Smooth muscle cell of the brain vasculature (primary cell): ENCODE results near the gene HNRNPL.

Source experiments
- DNase-seq: peaks from one replicate; pipeline ENCODE4 v3.0.0-alpha.2; 2012; ENCODE audit warnings: low read depth, low spot score

Gene HNRNPL

DNA sequence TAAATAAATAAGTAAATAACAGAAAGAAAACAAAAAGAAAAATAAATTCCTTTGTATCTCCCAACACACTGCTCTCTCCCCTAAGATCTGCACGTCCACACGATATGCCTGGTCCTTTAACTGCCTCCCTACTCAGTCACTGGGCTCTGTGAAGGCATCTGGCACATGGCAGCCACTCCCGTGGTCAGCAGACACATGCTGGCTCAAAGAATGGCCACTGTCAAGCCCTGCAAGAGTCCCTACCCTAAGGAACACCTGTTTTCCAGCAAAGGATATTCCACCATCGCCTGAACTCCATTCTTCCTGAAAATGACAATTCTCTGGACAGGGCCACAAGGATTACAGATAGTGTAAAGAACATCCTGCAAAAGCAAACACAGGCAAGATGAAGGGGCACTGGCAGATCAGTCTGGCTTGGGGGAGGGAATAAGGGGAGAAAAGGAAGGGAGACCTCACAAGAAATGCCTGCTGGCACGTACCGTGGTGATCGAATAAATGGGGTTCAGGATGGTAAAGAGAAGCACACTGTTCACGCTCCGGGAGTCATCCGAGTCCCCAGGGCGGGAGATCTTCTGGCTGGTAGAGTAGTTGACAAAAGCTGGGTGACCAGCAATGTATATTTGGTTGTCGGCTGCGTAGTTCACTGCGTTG is 4.3 kb downstream of the HNRNPL start:
- no peak for DNase-seq

DNA sequence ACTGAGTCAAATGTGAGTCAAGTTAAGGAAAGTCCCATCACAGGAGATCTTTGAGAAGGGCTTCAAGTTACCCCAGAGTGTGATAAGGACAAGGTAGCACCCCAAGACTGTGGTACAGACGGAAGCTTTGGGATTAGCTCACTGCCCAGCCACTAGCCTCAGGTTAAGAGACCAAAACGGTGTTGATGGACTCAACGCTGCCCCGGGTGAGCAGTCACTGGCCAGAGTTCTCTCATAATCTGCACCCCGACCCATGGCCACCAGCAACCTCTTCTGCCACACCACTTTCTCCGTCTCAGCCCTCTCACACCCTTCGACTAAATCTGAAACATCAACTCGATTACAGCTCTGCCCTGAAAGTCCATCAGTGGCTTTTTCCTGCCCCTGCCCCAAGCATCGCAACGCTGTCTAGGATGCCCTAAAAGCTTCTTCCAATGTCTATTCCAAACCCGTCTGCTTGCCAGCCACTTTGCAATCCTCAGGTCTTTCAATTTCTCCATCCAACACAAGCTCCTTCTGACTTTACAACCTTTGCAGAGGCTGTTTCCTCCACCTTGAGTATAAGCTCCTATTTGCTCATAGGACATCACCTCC is 5.6 kb downstream of the HNRNPL start:
- no peak for DNase-seq

DNA sequence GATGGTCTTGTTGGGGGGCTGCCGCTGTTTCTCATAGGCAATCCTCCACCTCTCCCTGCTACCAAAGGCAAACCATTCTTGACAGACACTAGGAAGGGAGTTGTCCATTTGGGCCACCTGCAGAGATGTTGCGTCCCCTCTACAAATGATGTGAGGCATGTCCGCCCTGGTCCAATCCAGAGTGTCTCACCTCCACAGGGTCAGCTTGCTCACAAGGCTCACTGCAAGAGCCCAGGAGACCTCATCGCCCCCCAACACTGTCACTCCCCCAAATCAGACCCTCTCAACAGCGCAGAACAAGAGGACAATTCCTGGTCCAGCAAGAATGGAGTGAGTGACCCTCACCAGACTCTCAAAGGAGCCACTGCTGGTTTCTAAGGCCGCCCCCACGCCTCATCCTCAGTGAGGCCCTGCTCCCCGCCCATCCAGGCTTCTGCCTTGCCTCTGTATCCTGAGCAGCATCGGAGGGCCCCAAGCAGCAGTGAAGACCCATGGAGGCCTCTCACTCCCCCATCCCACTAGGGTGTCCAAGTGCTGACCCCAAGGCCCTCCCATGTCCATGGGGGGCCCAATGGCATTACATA is 6.5 kb downstream of the HNRNPL start:
- no peak for DNase-seq

DNA sequence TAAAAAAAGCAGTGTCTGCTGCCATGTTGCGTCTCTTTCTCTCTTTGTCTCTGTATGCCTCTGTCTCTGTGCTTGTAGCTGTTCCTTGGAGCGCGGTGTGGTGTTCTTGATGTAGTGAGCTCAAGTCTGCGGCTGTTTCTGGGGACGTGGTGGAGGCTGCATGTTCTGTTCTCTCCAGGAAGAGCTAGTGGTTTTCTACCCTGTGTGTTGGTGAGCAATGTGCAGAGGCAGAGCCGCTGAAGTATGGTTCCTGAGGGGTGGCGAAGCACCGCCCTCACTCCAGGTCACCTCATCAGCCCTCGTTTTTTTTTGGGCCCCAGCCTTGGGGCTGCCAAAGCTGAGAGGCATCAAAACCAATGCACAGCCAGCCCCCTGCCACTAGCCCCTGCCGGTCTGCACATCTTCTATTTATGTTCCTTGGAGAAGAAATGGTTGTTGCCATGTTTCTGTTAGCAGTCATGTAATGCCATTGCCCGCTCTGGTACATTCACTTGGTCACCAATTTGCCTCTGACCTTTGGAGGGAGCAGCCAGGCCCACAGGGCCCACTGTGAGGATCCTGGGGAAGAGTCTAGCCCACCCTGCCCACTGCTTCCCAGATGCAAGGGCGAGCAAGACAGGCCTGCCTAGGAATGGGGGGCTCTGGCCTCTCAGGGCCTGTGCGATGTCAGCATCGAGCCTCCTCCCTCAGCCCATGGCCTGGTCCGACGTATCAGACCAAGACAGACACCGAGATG is 7.2 kb downstream of the HNRNPL start:
- no peak for DNase-seq

DNA sequence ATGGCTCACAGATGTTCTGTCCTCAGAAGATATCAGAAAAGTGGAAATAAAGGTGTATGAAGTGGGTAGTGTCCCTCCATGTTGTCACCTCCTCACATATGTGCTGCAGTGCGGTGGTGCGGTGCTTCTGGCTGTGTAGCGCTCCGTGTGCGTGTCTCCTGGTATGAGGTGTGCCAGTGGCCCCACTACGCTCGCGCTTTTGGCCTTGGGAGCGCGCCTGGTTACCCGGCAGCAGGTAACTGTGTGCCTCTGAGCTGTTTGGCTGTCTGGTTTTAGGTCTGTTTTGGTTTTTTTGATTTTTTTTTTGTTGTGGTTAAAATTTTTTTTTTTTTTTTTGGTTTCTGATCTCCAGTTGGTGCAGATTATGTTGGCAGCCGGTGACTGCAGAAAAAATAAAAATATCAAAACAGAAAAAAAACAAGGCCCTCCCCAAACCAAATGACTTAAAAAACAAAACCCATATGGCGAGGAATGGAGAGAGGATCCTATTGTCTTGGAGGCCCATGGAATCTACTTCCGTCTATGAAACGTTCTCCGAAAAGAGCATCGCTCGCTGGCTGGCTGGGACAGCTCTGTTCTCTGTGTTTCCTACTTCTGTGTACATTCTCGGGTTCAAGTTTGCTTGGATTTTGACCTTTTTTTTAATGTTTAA is 7.9 kb downstream of the HNRNPL start:
- DNase-seq: no peak

DNA sequence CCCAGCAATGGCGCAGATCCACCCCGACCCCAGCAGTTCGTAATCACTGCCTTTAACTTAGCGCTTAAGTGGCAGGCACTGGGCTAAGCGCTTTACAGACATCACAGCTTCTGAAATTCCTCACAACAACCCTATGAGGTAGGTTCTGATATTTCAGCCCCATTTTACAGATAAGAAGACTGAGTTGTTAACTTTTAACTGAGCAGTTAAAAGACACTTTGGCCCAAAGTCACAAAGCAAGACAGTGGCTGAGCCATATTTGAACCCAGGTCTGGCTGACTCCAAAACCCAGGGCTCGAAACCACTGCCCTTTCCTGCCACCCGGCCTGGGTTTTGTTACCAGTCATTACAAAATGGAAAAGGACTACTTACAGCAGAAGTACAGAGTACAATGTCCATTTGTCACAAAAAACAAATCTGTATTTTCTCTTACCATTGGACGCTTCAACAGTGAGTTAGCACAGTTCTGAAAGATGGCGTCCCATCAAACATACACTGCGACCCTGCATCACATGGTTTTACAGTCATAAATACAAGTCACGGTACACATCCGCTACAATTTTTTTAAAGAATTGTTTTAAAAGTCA is 8.5 kb downstream of the HNRNPL start:
- no peak for DNase-seq

DNA sequence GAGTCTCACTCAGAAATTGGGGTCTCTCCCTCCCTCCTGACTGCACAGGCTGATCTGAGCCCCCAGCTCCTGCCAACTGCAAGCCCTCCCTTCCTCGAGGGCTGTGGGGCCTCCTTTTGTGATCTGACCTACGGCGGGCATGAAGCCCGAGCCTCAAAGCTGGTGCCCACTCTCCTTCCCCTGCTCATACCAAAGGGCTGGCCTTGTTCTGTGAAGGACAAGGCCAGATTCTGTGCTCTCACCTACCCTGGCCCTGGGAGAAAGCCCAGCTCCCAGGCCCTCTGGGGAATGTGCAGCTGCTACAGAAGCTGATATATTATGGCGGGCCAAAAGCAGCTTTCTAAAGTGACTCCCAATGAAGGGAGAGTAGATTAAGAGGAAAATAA is 9.2 kb downstream of the HNRNPL start:
- DNase-seq: no peak

DNA sequence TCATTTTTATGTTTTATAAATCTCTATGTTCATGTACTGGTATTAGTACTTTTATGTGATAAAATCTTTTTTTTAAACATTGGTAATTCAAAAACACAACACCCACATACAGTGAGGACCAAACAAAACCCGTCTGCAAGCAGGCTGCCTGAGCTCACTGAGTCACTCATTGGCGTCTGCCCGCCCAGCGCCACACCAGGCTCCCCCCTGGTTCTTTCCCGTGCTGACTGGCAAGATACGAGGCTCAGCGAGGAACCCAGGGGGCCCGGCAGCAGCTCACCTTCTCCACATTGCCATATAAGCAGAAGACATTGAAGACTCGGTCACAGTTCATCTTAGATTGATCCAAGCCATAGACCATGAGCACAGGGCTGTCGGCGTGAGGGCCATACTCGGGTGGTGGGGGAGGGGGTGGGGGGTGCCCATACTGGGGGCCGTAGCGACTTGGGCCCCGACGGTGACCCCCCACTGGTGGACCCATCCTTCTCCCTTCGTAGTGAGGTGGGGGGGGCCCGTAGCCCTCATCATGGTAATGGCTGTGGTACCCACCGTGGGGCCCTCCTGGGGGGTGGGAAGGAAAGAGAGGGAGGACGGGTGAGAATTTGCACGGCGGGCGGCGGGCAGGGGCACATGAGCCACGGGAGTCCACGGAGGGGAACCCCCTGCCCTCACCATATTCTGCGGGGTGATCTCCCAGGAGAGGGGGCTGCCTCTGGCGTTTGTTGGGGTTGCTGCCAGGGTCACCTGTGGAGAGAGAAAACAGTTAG is 9.8 kb downstream of the HNRNPL start:
- no peak for DNase-seq

DNA sequence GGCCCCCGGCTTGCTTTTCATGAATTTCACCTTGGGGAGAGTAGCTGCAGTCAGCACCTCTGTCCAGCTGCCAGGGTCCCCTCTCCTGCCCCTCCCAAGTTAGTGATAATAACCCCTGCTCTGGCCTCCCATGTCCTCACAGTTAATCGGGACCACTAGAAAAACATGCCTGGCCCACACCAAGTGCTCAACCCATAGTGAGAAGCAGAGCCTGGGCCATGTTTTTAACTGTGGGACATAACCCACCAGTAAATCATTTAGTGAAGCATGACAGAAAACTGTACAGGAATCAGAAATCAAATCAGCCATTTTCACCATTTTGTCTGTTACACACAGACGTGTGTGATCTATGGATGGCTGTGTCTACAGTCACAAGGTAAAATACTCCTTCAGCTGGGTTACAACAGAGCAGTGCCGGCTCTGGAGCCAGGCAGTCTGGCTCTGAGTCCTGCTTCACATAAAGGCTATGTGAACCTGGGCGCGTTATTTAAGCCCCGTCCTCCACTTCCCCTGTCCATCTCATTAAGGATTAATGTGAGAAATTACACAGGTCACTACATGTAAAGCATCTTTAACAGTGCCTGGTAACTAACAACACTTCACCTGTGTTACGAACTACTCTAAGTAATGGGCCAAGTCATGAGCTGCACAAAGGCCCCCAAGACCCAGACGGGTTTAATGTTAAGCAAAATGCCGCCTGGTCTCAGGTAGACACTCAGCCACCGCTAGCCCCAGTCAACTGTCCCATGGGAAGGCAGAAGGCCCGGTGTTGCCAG is 10.6 kb downstream of the HNRNPL start:
- no peak for DNase-seq

DNA sequence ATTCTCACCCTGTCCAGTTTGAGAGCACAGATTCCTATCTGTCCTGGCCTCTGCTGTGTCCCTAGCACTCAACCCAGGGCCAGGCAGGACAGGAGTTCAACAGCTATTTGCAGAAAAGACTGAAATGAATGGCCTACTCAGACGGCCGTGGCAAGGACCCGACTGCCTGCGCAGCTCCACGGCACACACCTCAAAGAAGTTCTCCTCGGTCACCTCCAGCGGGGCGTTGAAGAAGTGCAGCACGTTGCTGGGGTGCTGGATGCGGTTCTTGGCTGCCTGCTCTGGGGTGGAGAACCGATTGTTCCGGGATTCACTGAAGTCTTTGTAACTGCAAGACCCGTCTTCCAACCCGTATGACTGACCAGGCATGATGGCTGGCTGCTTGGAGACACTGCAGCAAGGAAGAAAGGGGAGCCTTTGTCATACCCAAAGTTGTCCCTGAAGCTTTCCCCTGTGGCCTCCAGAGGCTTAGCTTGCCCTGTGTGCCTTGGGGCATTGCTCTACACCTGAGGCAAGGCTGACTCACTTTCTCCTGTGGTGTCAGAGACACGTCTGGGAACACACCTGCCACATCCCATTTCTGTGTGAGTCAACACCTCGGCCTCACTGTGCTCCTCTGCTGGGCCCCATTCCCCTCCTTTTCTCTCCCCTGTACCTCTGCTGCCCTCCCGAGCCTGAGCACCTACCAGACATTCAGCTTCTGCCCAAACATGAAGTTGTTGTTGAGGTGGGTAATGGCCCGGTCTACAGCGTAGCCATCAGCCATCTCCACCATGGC is 11.4 kb downstream of the HNRNPL start:
- DNase-seq: no peak

DNA sequence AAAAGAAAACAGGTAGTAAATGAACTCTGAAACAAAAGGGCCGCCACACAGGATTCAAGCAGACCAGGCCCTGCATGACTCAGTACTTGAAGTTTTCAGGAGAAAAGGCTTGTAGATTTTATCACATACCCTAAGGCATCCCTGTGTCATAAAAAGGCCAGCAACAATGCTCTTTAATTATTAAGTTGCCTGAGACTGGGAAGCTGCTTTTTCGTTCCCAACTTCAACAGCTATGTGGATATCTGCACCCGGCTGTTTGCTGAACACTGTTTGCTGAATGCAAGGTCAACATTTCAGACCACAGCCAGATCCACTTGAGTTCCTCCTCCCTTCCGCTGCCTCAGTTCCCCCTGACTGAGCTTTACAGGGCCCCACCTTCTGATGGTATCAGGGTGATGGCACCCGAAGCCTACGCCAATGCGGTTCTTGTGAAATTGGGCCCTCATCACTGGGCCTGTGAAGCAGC is 12.1 kb downstream of the HNRNPL start:
- no peak for DNase-seq

DNA sequence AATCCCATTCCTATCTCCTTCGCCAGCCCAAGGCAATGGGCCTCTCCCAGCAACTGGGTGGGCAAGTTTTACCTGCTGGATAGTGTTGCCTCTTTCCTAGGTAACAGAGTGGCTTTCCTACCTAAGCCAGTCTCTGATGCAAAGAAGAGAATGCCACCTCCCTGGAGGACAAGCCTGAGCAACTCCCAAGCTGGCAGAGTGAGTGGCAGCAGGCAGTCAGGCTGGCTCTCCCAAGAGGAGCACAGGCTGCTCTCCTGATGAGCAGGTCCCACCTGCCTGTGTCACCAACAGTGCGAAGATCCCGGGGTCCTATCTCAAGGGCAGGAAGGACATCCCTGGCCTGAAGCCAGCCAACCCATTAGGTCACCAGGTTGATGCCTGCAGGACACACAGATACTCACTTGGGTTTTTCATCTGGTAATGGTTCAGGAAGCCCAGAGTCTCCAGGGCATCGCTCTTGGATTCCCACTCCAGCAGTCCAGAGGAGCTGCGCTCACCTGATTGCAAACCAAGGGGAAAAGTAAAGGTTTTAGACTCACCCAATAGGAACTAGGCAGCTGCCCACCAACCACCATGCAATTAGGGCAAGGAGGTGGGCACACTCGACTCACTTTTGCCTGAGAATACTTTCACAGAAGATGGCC is 12.7 kb downstream of the HNRNPL start:
- DNase-seq: no peak

DNA sequence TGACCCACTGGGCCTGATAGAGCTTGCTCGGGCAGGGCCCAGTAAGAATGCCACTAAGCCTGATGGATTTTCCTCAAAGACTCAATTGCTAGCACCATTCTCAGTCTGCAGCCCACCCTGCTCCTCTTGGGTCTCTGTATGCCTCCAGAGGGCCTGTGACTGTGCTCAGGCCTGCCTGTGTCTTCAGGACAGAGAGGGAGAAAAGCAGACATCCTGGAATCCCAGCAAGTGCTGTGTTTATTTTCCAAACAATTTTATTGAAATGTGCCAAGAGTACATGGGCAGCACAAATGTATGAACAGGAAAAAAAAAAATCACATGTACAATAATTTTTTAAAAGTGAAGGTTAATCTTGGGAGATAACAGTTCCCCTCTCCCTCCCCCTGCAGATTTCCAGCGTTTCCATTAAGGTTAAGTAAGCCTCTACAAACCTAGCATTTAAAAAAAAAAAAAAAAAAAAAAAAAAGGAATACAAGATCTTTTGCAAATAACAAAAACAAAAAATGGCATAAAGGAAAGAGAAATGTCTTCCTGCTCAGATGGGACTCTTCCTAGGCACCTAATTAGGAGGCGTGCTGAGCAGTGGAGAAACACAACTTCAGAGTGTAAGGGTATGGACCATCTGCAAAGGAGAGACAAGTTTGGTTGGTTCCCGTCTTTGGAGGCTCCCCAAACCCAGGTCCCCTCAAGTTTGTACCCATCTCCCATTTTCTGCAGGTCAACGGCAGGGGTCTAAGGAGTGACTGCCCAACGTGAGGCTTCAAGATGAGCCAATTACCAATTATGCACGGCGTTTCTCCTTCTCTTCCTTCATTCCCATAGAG is 13.4 kb downstream of the HNRNPL start:
- no peak for DNase-seq

DNA sequence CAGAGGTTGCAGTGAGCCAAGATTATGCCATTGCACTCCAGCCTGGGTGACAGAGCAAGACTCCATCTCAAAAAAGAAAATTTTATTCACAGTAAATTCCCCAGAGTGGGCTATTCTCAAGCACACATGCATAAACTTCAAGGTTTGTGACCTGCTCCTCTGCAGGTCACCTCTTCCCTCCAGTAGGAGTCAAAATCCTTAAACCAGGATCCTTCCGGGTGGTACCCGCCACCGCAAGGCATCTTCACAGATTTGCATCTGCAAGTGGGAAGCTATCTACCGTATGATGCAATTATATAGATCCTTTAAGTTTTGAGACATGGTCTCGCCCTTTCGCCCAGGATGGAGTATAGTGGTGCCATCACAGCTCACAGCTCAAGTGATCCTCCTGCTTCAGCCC is 15.2 kb downstream of the HNRNPL start:
- DNase-seq: no peak

DNA sequence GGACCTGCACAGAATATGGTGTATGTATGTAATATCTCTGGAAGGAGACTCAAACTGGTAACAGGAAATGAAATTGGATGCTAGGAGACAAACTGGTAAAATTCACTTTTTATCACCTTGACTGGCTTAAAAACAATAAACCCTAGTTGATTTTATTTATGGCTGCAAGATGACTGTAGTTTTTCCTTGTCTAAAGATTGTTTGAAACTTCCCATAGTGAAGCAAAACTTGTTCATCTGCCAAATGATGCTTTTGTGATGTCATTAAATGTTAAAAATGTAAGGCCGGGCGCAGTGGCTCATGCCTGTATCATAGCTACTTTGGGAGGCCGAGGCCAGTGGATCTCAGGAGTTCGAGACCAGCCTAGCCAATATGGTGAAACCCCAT is 15.7 kb downstream of the HNRNPL start:
- DNase-seq: no peak

DNA sequence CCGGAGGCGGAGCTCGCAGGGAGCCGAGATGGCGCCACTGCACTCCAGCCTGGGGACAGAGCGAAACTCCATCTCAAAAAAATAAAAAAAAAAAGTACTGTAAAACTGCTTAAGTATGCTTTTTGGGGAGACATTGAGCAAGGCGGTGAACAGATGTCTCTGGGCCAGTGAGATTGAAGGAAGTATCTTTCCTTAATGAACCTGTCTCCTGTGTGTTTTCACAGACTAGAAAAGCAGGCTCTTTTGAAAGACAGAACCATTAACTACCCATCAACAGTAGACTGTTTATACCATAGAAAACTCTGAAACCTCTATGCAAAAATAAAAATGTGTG is 16.7 kb downstream of the HNRNPL start:
- no peak for DNase-seq

DNA sequence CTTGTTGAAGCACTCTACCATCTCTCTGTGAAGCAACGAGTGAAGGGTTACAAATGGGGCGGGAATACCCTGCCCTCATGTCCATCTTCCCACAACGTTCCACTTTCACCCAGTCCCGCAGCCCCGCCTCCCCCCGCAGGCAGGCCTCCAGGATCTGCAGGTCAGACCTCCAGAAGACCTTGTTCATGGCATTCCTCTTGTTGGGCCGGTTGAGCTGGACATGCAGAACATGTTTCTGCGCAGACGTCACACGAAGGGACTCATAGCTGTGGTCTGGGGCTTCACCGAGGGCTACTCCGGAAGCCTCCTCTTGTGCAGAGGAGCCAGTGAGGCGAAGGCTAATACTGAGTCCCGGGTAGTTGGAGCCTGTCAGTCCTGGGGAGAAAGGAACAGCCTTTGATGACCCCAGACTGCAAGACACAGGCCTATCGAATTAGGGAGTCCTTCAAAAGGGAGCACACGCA is 18.6 kb downstream of the HNRNPL start:
- DNase-seq: peak; percentile 59
